Kidney (tissue), 14 donors: ENCODE results near the gene GRM7. TPM values are rescaled to one million over a fixed set of nuclear protein-coding genes. Genes with fewer than 3 reads are reported as not detected.

ENCODE experiments used
- DNase-seq, 5 donors: peaks; one replicate each; pipeline ENCODE4 v3.0.0-alpha.2; 2013 to 2020
- FAIRE-seq: peaks from 2 replicates; lab custom pipeline; 2012; peaks lifted over from hg19 to GRCh38; lab: Jason Lieb, UNC
- H3K27ac ChIP-seq, 2 donors: one replicate each; pipeline ENCODE4 v1.7.0; 2013; ENCODE audit warnings: low read depth in 2 of 2, low read length in 2 of 2, inconsistent platforms in 1 of 2
- H3K27me3 ChIP-seq: one replicate; pipeline ENCODE4 v1.7.1; 2013; ENCODE audit warnings: low read length, inconsistent platforms; ENCODE audit not compliant: control insufficient read depth, insufficient read depth
- H3K36me3 ChIP-seq, 3 donors: one replicate each; pipeline versions ENCODE4 v1.7.0 to v1.7.1; 2013; ENCODE audit warnings: low read length in 3 of 3, control low read depth in 1 of 3, inconsistent platforms in 1 of 3; ENCODE audit not compliant: insufficient read depth in 3 of 3, control insufficient read depth in 2 of 3
- H3K4me1 ChIP-seq, 3 donors: one replicate each; pipeline versions ENCODE4 v1.7.0 to v1.7.1; 2013; ENCODE audit warnings: low read length in 3 of 3, inconsistent platforms in 1 of 3, low read depth in 1 of 3; ENCODE audit not compliant: control insufficient read depth in 2 of 3, insufficient read depth in 2 of 3
- H3K4me3 ChIP-seq, 3 donors: one replicate each; pipeline versions ENCODE4 v1.7.0 to v1.8.1; 2013; ENCODE audit warnings: low read length in 3 of 3, control low read depth in 1 of 3, inconsistent platforms in 1 of 3
- H3K9ac ChIP-seq, 3 donors: one replicate each; pipeline versions ENCODE4 v1.7.0 to v1.7.1; 2013; ENCODE audit warnings: low read length in 3 of 3, control low read depth in 1 of 3, inconsistent platforms in 1 of 3
- H3K9me3 ChIP-seq, 3 donors: one replicate each; pipeline versions ENCODE4 v1.7.0 to v1.7.1; 2013; ENCODE audit warnings: low read length in 3 of 3, control low read depth in 1 of 3, inconsistent platforms in 1 of 3; ENCODE audit not compliant: control insufficient read depth in 2 of 3, insufficient read depth in 1 of 3
- intact Hi-C: fragments of 100-400 bp; cut with DNase I; formaldehyde crosslinking; loops from one replicate; pipeline ENCODE4 v1.11.1; 2022
- polyA plus RNA-seq: library from polyadenylated mRNA; stranded (reverse); fragments of 350-450 nt; fragmentation: Illumina TruSeq; extraction: RNeasy Lipid Tissue Mini Kit (QIAGEN cat#74804); gene quantifications from one replicate; pipeline ENCODE4 v1.2.3, GENCODE V29; 2014; ENCODE audit warnings: low read depth, low replicate concordance; ENCODE audit not compliant: insufficient read depth
- total RNA-seq: library from RNA; stranded (reverse); fragmentation: NEBNext Ultra II Directional; extraction: Animal tissue kit (Norgen Biotek cat#: 25700); gene quantifications from one replicate; pipeline ENCODE4 v1.2.1, GENCODE V29; 2021
- TF ChIP-seq, protein P1 (sequence below): IDR thresholded peaks from 3 replicates; pipeline ENCODE4 v1.5.1; 2012; ENCODE audit warnings: mild to moderate bottlenecking, moderate library complexity, borderline replicate concordance; ENCODE audit not compliant: insufficient read depth; ENCODE audit errors: extremely low read depth
- donor health status: control.
- donor health status: control.
- donor health status: control.
- donor health status: control.
- donor health status: control.
- donor health status: DM: yes; HTN: yes; CAD: no.
- donor health status: Normal renal cell carcinoma (clear cell type).

GRM7 gene
- total and polyA plus RNA-seq, 2 donors from 2014 or later: 0.16 TPM; not detected in 1

DNA sequence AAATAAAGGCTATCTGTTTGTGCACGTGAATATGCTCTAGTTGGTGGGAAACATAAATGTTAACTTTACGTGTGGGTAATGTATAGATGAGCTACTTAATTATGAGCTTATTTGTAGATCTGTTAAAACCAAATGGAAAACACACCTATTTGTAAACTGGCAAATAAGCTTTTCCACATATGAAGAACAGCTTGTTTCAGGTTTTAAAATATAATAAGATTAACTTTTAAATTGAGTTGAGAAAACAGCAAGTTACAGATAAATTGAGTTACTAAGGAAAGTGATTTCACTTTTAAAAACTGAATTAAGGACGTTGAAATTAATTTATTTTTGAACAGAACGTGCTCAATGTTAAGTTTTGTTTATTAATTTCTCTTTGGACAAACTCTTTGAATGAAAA, 140.5 kb downstream of the GRM7 start:
- no peak overlapping the region for H3K27ac ChIP-seq
- no peaks in the 10 kb centered on the region for H3K4me1 ChIP-seq
- no peaks in the 10 kb centered on the region for H3K36me3 ChIP-seq
- H3K27me3 ChIP-seq: no peaks in the 10 kb centered on the region
- DNase-seq (no peak), FAIRE-seq (no peak)
- no peaks in the 10 kb centered on the region for H3K9me3 ChIP-seq
- TF ChIP-seq, protein P1, sequence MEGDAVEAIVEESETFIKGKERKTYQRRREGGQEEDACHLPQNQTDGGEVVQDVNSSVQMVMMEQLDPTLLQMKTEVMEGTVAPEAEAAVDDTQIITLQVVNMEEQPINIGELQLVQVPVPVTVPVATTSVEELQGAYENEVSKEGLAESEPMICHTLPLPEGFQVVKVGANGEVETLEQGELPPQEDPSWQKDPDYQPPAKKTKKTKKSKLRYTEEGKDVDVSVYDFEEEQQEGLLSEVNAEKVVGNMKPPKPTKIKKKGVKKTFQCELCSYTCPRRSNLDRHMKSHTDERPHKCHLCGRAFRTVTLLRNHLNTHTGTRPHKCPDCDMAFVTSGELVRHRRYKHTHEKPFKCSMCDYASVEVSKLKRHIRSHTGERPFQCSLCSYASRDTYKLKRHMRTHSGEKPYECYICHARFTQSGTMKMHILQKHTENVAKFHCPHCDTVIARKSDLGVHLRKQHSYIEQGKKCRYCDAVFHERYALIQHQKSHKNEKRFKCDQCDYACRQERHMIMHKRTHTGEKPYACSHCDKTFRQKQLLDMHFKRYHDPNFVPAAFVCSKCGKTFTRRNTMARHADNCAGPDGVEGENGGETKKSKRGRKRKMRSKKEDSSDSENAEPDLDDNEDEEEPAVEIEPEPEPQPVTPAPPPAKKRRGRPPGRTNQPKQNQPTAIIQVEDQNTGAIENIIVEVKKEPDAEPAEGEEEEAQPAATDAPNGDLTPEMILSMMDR: no peak
- intact Hi-C loops: no loop called here
- no peak overlapping the region for H3K4me3 ChIP-seq
- H3K9ac ChIP-seq: no peak overlapping the region

DNA sequence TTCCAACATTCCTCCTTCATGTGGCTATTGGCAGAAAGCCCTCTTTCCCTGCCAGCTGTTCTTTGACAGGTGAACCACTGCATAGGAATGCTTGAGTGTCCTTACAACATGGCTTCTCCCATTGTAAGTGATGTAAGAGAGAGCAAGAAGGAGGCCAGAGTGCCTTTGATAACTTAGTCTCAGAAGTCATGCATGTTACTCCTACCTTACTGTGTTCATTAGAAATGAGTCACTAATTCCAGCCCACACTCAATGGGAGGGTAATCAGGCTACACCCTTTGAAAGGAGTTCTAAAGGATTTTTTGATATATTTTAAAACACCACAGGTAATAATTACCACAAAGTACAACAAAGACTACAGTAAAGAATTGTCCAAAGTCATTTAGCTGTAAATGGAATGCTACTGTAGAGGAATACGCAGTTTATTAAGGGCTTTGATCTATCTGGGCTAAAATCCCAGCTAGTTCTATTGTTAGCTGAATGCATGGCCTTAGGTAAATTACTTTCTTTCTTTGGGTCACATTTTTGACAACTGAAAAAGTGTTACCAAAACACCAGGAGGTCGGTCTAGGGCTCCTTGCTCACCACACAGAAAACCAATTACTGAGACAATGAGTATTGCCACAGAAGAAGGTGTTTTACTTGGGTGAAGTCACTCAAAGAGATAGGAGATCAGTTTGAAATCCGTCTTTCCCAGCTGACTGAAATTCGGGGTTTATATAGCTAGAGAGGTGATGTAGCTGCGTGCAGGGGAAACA, 154.9 kb downstream of the GRM7 start:
- no peaks in the 10 kb centered on the region for H3K4me1 ChIP-seq
- H3K9me3 ChIP-seq: peaks cover 0 to 3% (median 0%) of the 10 kb centered on the region in 3 donors
- H3K36me3 ChIP-seq: no peaks in the 10 kb centered on the region
- intact Hi-C loops: no loop called here
- H3K27ac ChIP-seq: no peak overlapping the region
- DNase-seq (peak in 1 of 5 donors; percentile 16), FAIRE-seq (no peak)
- H3K27me3 ChIP-seq: no peaks in the 10 kb centered on the region
- H3K9ac ChIP-seq: no peak overlapping the region
- H3K4me3 ChIP-seq: no peak overlapping the region
- TF ChIP-seq, protein P1: no peak

DNA sequence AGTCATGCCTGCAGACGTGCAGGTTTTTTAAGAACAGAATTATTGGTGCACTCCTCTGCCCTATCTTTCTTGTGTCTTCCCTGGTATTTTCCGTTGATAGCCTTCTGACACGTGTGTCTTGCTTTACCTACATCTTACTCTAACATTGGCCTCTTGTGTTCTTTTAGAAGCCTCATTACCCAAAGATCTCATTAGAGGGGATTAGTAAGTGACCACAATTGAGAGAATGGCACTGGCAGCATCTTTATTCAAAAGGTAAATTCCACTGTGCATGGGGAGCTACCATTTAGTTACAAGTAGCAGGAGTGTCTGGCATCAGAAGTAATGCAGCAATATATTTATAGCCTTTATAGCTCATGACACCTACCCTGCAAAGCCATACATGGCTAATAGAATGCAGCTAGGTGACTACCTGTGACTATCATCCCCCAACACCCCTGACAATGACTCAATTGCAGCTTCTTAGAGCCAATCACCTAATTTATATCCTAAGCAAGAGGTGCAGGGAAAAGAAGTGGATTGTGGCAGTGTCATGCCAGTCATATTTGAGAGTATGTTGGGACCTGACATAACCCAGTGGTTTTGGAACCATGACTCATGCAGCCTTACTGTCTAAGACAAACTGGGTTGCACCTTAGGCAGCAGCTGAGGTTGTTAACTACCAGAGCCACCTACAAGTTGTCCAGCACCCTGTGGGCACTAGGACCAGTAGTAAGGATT, 164.8 kb downstream of the GRM7 start:
- no peak for FAIRE-seq
- TF ChIP-seq, protein P1: no peak

More for the DNA sequence above, 164.8 kb downstream of the GRM7 start:
- intact Hi-C loops: no loop called here
- Histone ChIP-seq H3K4me3 (no peak overlapping the region), H3K9ac (no peak overlapping the region), H3K9me3 (no peaks in the 10 kb centered on the region), H3K4me1 (no peaks in the 10 kb centered on the region), H3K27ac (no peak overlapping the region), H3K36me3 (no peaks in the 10 kb centered on the region), H3K27me3 (no peaks in the 10 kb centered on the region)
- DNase-seq: no peak
